H1 (cell line): Measurements from ENCODE around the gene ATAD3B. TPM values are rescaled to one million over a fixed set of nuclear protein-coding genes. Genes with fewer than 3 reads are reported as not detected.
"Not testable (repeated sequence)": the region's sequence is repeated elsewhere in the genome, so short reads cannot be mapped to it uniquely, and the experiment has no call there.

Experiments used
- CTCF ChIA-PET: fragments of 300-600 bp; sonication (Branson Sonifier 250); formaldehyde crosslinking; loops from one replicate; lab custom pipeline; 2021; ENCODE audit not compliant: partially characterized antibody; lab: Charles Lee
- POLR2A ChIA-PET: fragments of 300-600 bp; sonication (Branson Sonifier 250); formaldehyde crosslinking; loops from one replicate; lab custom pipeline; 2021; ENCODE audit warnings: inconsistent platforms; ENCODE audit not compliant: partially characterized antibody; lab: Charles Lee
- DNase-seq, 2 experiments: peaks; one replicate each; pipeline versions ENCODE4 v3.0.0 to v3.0.0-alpha.2; 2010 to 2022; ENCODE audit warnings: low spot score in 2 of 2, low read depth in 1 of 2, mixed read lengths in 1 of 2
- FAIRE-seq: peaks from 2 replicates; lab custom pipeline; 2011; peaks lifted over from hg19 to GRCh38; lab: Jason Lieb, UNC
- H2AFZ ChIP-seq: 2 replicates; pipeline ENCODE4 v1.8.1; 2012; ENCODE audit warnings: low read length, inconsistent platforms
- H2AK5ac ChIP-seq: 2 replicates; pipeline ENCODE4 v1.6.1; 2013; ENCODE audit warnings: low read depth, low read length
- H2BK120ac ChIP-seq: replicated peaks from 2 replicates; pipeline ENCODE3; 2013; ENCODE audit warnings: low read depth, low read length, inconsistent platforms
- H2BK12ac ChIP-seq: 2 replicates; pipeline ENCODE4 v1.6.1; 2013; ENCODE audit warnings: low read depth, low read length
- H2BK15ac ChIP-seq: 2 replicates; pipeline ENCODE4 v1.6.1; 2013; ENCODE audit warnings: low read length
- H2BK20ac ChIP-seq: 2 replicates; pipeline ENCODE4 v1.6.1; 2013; ENCODE audit warnings: low read length
- H2BK5ac ChIP-seq: 2 replicates; pipeline ENCODE4 v1.6.1; 2013; ENCODE audit warnings: low read depth, low read length
- H3K14ac ChIP-seq: 2 replicates; pipeline ENCODE4 v1.6.1; 2013; ENCODE audit warnings: inconsistent platforms; ENCODE audit not compliant: insufficient read length
- H3K18ac ChIP-seq: 2 replicates; pipeline ENCODE4 v1.6.1; 2013; ENCODE audit warnings: low read length; ENCODE audit errors: extremely low read depth
- H3K23ac ChIP-seq: 2 replicates; pipeline ENCODE4 v1.6.1; 2013; ENCODE audit warnings: inconsistent platforms; ENCODE audit not compliant: insufficient read length
- H3K23me2 ChIP-seq: 2 replicates; pipeline ENCODE4 v1.6.1; 2013; ENCODE audit warnings: low read depth, low read length
- H3K27ac ChIP-seq: 2 replicates; pipeline ENCODE4 v1.6.1; 2011; ENCODE audit warnings: low read depth, low read length, inconsistent platforms
- H3K27me3 ChIP-seq, 4 experiments: replicated peaks in 1 of 4; 1 replicate in 1 of 4; 2 replicates in 3 of 4; pipeline versions ENCODE4 v1.6.1 to v1.8.1; 2011 to 2013; ENCODE audit warnings: low read length in 3 of 4, mild to moderate bottlenecking in 3 of 4, inconsistent platforms in 2 of 4, mixed read lengths in 2 of 4, moderate library complexity in 1 of 4; ENCODE audit not compliant: control insufficient read depth in 3 of 4, insufficient read depth in 3 of 4; ENCODE audit errors: extremely low read depth in 1 of 4
- H3K36me3 ChIP-seq, 4 experiments: 2 replicates each; pipeline versions ENCODE4 v1.6.1 to v1.8.1; 2011 to 2013; ENCODE audit warnings: mild to moderate bottlenecking in 4 of 4, low read length in 3 of 4, moderate library complexity in 2 of 4, control low read depth in 1 of 4, inconsistent platforms in 1 of 4; ENCODE audit not compliant: insufficient read depth in 4 of 4, control insufficient read depth in 2 of 4
- H3K4ac ChIP-seq: replicated peaks from 2 replicates; pipeline ENCODE3; 2013; ENCODE audit warnings: low read length, low read depth, mixed read lengths, inconsistent platforms; ENCODE audit not compliant: insufficient read length
- H3K4me1 ChIP-seq, 4 experiments: replicated peaks in 1 of 4; 1 replicate in 1 of 4; 2 replicates in 3 of 4; pipeline versions ENCODE4 v1.6.1 to v1.8.1; 2011 to 2013; ENCODE audit warnings: low read length in 3 of 4, inconsistent platforms in 2 of 4, mixed read lengths in 1 of 4; ENCODE audit not compliant: insufficient read depth in 4 of 4, control insufficient read depth in 3 of 4
- H3K4me2 ChIP-seq, 2 experiments: 2 replicates each; pipeline versions ENCODE4 v1.6.1 to v1.8.1; 2011 to 2013; ENCODE audit warnings: low read depth in 2 of 2, low read length in 2 of 2, control low read depth in 1 of 2, inconsistent platforms in 1 of 2, mild to moderate bottlenecking in 1 of 2; ENCODE audit not compliant: insufficient read depth in 1 of 2
- H3K4me3 ChIP-seq, 4 experiments: fragments of 200-600, 300-600 bp in 1 of 4; sonication (generic), shearing (Covaris generic), sonication (Bioruptor Twin) in 1 of 4; 2 replicates each; pipeline versions ENCODE4 v1.5.1 to v1.8.1; 2011 to 2016; ENCODE audit warnings: low read length in 4 of 4, low read depth in 3 of 4, control low read depth in 2 of 4, inconsistent platforms in 2 of 4, mild to moderate bottlenecking in 2 of 4, mixed read lengths in 1 of 4, moderate library complexity in 1 of 4; ENCODE audit not compliant: insufficient read depth in 2 of 4; ENCODE audit errors: extremely low read depth in 1 of 4
- H3K56ac ChIP-seq: replicated peaks from 2 replicates; pipeline ENCODE3; 2013; ENCODE audit warnings: low read depth, mild to moderate bottlenecking, mixed read lengths, low read length, inconsistent platforms; ENCODE audit not compliant: insufficient read length
- H3K79me1 ChIP-seq: 2 replicates; pipeline ENCODE4 v1.6.1; 2013; ENCODE audit warnings: low read depth, low read length, control low read depth
- H3K79me2 ChIP-seq, 2 experiments: 2 replicates each; pipeline versions ENCODE4 v1.6.1 to v1.8.1; 2012 to 2013; ENCODE audit warnings: low read length in 2 of 2, mild to moderate bottlenecking in 2 of 2, inconsistent platforms in 1 of 2; ENCODE audit not compliant: insufficient read depth in 2 of 2, control insufficient read depth in 1 of 2
- H3K9ac ChIP-seq, 4 experiments: replicated peaks in 1 of 4; 1 replicate in 1 of 4; 2 replicates in 3 of 4; pipeline versions ENCODE4 v1.6.1 to v1.8.1; 2011 to 2013; ENCODE audit warnings: low read depth in 3 of 4, low read length in 3 of 4, control low read depth in 2 of 4, mild to moderate bottlenecking in 2 of 4, moderate library complexity in 2 of 4, inconsistent platforms in 1 of 4; ENCODE audit errors: extremely low read depth in 1 of 4
- H3K9me3 ChIP-seq, 2 experiments: 2 replicates each; pipeline versions ENCODE4 v1.6.1 to v1.8.1; 2012 to 2013; ENCODE audit warnings: mild to moderate bottlenecking in 2 of 2, moderate library complexity in 2 of 2, control low read depth in 1 of 2, inconsistent platforms in 1 of 2, low read depth in 1 of 2, low read length in 1 of 2, mixed read lengths in 1 of 2; ENCODE audit not compliant: insufficient read depth in 2 of 2
- H4K20me1 ChIP-seq, 2 experiments: replicated peaks in 1 of 2; 2 replicates each; pipeline versions ENCODE3 to v1.8.1; 2011 to 2013; ENCODE audit warnings: inconsistent platforms in 2 of 2, low read length in 2 of 2, mild to moderate bottlenecking in 1 of 2; ENCODE audit not compliant: insufficient read depth in 2 of 2, control insufficient read depth in 1 of 2
- H4K5ac ChIP-seq: 2 replicates; pipeline ENCODE4 v1.6.1; 2013; ENCODE audit warnings: low read length, low read depth, mixed read lengths, inconsistent platforms; ENCODE audit not compliant: insufficient read length
- H4K8ac ChIP-seq: 2 replicates; pipeline ENCODE4 v1.8.0; 2013; ENCODE audit warnings: mild to moderate bottlenecking, moderate library complexity, low read length, inconsistent platforms; ENCODE audit not compliant: insufficient read depth; ENCODE audit errors: extremely low read depth
- H4K91ac ChIP-seq: replicated peaks from 2 replicates; pipeline ENCODE3; 2013; ENCODE audit warnings: low read length, mixed read lengths, inconsistent platforms; ENCODE audit not compliant: insufficient read length
- WGBS, 2 experiments: shearing (Covaris generic) in 1 of 2; methylation state at CpG; one replicate each; pipeline versions ENCODE4 v1.1.6 to v1.1.7; 2013 to 2015; ENCODE audit warnings: low lambda C conversion rate in 2 of 2, mixed read lengths in 2 of 2, inconsistent platforms in 1 of 2, low coverage in 1 of 2, missing lambda C conversion rate in 1 of 2; ENCODE audit not compliant: insufficient replicate concordance in 2 of 2, insufficient coverage in 1 of 2, insufficient read length in 1 of 2; ENCODE audit errors: extremely low coverage in 1 of 2, missing lambda C conversion rate in 1 of 2; 5-methylcytosine and 5-hydroxymethylcytosine counted together
- polyA plus RNA-seq, 7 experiments: library from polyadenylated mRNA; depleted of rRNA in 3 of 7; stranded (reverse) in 5 of 7; unstranded in 2 of 7; fragments of >200 nt in 5 of 7; fragments of 200-250 nt in 2 of 7; gene quantifications; 1 replicate in 5 of 7; 2 replicates in 1 of 7; 4 replicates in 1 of 7; pipeline versions ENCODE4 v1.2.1 to v1.2.3, GENCODE V29; 2011 to 2013; ENCODE audit warnings: missing spikeins in 2 of 7, mixed read lengths in 2 of 7
- total RNA-seq: library from RNA; stranded (reverse); fragmentation: NEBNext Ultra II Directional; extraction: Animal tissue kit (Norgen Biotek cat#: 25700); gene quantifications from 2 replicates; pipeline ENCODE4 v1.2.1, GENCODE V29; 2021

Gene ATAD3B
- total and polyA plus RNA-seq, 2 of the 8 experiments (the other 6 are each of a cell fraction or from before 2014, with no cell fraction given) = 31.3 to 63.0 TPM

GRCh38 chr1:1494311-1494710, 22.7 kb downstream of the ATAD3B start:
- FAIRE-seq, H3K9ac ChIP-seq: not testable (repeated sequence)
- CTCF ChIA-PET = interaction anchor here (0.6 to 2.0 kb wide), 3 partner anchors 10 to 66 kb away, joined by 3 to 7 read pairs (median 4); no protein-coding TSS in a partner anchor

GRCh38 chr1:1495461-1495975, 24.0 kb downstream of the ATAD3B start:
- H3K79me1 ChIP-seq, H3K4ac ChIP-seq, H3K27ac ChIP-seq, H2BK12ac ChIP-seq, H2BK20ac ChIP-seq, H2BK120ac ChIP-seq, POLR2A ChIA-PET, H2BK15ac ChIP-seq, H3K14ac ChIP-seq, H3K27me3 ChIP-seq, H3K9ac ChIP-seq, H3K79me2 ChIP-seq, H3K9me3 ChIP-seq, H4K20me1 ChIP-seq, H3K4me3 ChIP-seq, H2AK5ac ChIP-seq, H3K18ac ChIP-seq, H4K91ac ChIP-seq, H3K23ac ChIP-seq, DNase-seq, H4K8ac ChIP-seq, H3K4me2 ChIP-seq, H2BK5ac ChIP-seq, H2AFZ ChIP-seq, H4K5ac ChIP-seq, H3K56ac ChIP-seq, H3K4me1 ChIP-seq, FAIRE-seq, H3K23me2 ChIP-seq: not testable (repeated sequence)
- WGBS, 2 experiments = 97% methylated on average over 12 of the region's 18 CpGs; no CpG with 5 or more reads in 1 of the 2 experiments
- CTCF ChIA-PET = interaction anchor here (2.0 kb wide), 1 partner anchor 9 kb away, joined by 4 read pairs; no protein-coding TSS in a partner anchor
- peaks cover 4 to 22% (median 15%) of the 10 kb centered on the region in 4 experiments; a peak in 6 of 8 replicates for H3K36me3 ChIP-seq

More at GRCh38 chr1:1494311-1494710, 22.7 kb downstream of the ATAD3B start:
- peaks cover 4 to 34% (median 22%) of the 10 kb centered on the region in 4 experiments; a peak in 6 of 8 replicates for H3K36me3 ChIP-seq
- not testable (repeated sequence) for H2AFZ ChIP-seq, H3K27ac ChIP-seq, H3K14ac ChIP-seq, H4K20me1 ChIP-seq, H2BK12ac ChIP-seq, H4K91ac ChIP-seq, H4K8ac ChIP-seq, H3K4ac ChIP-seq, H3K79me1 ChIP-seq, DNase-seq, H3K4me2 ChIP-seq, H2BK120ac ChIP-seq, H2BK15ac ChIP-seq, H3K27me3 ChIP-seq, H3K4me3 ChIP-seq, H2AK5ac ChIP-seq, H3K23me2 ChIP-seq, H3K79me2 ChIP-seq, H3K4me1 ChIP-seq, H3K9me3 ChIP-seq, H4K5ac ChIP-seq, H2BK20ac ChIP-seq, H3K23ac ChIP-seq, H3K18ac ChIP-seq, H2BK5ac ChIP-seq, H3K56ac ChIP-seq
- WGBS, 2 experiments = 93% methylated on average over 8 of the region's 22 CpGs; no CpG with 5 or more reads in 1 of the 2 experiments
- POLR2A ChIA-PET = interaction anchor here (0.7 to 1.0 kb wide), 2 partner anchors 64 to 92 kb away, joined by 3 read pairs; no protein-coding TSS in a partner anchor
